NCI-H1048 (cell line): ENCODE measurements around the gene ADAM17.

ENCODE experiments used
- DNase-seq: peaks from one replicate; lab custom pipeline; 2025; lab: John Stamatoyannopoulos, UW

ADAM17 gene

DNA sequence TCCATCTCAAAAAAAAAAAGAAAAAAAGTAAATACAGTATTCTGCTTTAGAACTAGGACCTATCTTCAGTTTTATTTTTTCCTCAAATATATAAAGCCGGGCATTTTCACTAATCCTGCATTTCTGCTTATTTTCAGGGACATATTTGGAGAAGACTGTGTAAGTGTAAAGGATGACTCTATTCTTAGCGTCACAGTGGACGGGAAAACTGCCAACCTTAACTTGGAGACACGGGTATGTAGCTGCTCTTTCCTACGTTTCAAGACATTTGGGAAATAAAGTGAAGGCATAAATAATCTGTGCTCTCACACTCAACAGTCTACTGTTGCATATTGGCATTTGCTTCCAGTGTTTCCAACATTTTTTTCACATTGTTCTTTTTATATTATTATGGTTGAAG is 84.4 kb downstream of the ADAM17 start:
- DNase-seq = no peak

DNA sequence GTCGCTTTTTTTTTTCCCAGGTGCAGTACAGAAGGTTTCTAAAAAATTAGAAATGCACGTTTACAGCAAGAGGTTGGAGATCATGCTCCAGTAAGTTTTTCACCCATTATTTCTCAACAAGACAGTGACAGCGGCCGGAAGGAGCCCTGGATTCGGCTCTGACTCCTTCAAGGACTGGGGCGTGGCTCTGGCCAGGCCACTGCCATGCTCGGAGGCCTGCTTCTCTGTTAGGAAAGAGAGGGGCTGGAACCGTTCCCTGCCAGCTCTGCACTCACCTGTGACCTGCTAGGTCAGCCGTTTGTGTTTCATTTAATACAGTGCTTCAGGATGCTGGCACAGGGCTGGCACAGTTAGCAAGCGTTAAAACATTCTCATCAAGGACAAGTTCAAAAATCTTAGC is 87.9 kb downstream of the ADAM17 start:
- no peak for DNase-seq

DNA sequence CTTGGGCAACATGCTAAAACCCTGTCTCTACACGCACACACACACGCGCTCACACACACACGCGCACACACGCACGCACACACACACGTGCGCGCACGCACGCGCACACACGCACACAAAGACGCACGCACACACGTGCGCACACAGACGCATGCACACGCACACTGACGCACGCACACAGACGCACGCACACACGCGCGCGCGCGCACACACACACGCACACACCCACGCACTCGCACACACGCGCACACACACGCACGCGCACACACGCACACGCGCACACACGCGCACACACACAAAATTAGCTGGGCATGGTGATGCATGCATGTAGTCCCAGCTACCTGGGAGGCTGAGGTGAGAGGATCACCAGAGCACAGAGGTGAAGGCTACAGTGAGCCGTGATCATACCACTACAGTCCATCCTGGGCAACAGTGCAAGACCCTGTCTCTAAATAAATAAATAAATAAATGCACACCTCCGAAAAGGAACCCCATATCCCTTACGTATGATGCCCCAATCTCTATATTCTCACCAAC is 89.4 kb downstream of the ADAM17 start:
- no peak for DNase-seq

DNA sequence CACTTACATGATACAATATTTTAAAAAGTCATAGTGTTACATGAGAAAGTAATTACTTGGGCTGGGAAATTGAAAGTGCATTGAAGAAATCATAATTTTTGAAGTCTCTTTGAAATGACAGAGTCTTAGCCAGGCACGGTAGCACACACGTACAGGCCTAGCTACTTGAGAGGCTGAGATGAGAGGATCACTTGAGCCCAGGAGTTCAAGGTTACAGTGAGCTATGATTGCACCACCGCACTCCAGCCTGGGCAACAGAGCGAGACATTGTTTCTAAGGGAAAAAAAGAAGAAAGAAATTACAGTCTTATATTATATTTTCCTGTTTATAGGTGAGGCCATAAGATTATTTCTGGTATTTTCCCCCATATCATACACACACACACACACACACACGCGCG is 90.5 kb downstream of the ADAM17 start:
- no peak for DNase-seq

- DNase-seq = no peak
These were observed 92.0 kb downstream of the ADAM17 start for GRCh38 chr2:9463698-9464034.

DNA sequence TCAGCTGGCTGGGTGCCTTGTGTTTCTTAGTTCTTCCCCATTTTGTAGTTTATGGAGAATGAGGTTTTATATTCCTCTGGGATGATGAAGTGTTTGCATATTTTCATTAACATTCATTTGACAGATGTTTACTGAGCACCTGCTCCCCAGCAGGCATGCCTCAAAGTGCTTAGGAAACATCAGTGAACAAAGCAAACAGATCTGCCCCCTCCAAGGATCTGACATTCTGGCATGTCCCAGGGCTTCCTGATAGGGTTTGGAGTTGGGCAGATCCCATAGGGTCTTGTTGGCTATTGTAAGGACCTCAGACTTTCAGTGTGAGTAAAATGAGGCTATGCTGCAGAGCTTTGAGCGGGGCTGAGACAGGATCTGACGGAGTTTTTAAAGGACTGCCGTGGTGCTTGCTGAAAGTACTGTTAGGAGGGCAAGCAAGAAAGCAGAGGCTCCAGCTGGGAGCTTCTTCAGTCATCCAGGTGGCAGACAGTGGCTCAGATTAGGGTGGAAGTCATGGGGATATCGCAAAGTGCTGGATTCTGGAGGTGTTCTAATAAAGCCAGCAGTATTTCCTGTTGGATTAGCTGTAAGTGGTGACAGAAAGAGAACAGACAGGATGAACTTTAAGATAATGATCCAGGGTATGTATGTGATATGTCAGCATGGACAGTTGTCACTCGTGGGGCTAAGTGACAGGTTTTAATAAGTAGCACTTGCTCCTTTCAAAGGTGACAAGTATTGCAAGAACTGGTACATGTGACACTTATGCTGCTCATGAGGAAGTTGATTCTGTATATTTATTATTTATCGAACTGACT is 92.5 kb downstream of the ADAM17 start:
- DNase-seq = no peak

DNA sequence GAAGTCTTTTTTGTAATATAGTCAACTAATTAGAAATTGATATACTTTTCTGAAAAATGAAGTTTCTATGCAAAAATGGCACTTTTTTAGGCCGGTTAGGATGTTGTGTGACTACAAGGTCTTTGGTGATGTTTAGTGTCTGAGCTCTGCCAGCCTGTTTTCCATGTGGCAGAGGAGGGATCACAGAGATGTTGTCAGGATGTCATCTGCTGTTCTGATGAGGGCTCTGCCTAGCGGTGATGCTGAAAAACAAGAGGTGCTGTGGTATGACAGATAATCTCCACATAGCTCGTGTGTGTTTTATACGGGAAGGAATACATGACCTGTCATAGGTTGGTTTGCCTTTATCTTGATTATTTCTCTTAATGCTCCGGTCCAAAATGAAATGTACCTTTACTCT is 93.3 kb downstream of the ADAM17 start:
- no peak for DNase-seq

DNA sequence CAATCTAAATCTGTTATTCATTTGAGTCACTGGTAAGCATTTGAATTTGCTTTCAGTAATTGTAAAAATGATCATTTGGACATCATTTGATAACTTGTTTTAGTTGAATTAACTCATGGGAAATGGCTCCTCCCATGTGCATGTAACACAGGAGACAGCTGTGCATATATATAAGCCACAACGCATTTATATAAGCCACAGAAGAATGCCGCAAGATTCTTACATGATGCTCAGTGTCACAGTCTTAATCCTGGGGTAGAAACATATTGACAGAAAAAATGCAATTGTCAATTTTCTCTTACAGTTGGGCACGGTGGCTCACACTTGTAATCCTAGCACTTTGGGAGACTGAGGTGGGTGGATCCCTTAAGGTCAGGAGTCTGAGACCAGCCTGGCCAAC is 94.6 kb downstream of the ADAM17 start:
- no peak for DNase-seq

DNA sequence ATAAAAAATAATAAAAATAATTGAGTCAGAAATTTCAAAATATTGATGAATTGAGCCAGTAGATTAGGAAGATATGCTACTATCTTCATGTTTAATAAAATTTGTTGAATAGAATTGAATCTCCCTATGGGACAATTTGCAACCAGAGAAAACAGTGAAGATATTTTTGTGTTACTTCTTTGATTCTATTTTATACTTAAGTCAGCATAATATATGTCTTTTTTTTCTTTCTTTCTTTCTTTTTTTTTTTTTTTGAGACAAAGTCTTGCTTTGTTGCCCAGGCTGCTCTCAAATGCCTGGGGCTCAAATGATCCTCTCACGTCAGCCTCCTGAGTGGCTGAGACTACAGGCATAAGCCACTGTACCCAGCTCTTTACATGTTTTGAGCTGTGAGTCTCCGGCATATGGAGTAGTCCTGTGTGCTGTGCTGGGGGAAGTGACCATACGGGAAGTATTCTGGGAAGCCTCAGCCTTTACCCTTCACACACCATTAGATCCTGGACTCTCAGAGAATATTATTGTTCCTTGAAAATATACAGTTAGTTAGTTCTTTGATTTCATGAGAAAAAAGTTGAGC is 95.1 kb downstream of the ADAM17 start:
- DNase-seq = no peak

- no peak for DNase-seq
These were observed 104.4 kb downstream of the ADAM17 start for GRCh38 chr2:9451231-9451630.

DNA sequence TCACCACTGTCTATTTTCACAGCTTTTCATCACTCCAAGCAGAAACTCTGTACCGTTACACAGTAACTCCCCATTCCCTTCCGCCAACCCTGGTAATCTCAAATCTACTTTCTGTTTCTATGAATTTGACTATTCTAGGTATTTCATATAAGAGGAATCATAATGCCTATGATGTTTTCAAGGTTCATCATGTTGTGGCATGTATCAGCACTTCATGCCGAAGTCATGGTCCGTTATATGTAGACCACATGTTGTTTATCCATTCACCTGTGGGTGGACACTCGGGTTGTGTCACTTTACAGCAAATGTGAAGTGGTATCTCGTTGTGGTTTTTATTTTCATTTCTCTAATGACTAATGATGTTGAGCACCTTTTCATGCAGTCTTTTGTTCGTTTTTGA is 110.5 kb downstream of the ADAM17 start:
- DNase-seq = no peak

DNA sequence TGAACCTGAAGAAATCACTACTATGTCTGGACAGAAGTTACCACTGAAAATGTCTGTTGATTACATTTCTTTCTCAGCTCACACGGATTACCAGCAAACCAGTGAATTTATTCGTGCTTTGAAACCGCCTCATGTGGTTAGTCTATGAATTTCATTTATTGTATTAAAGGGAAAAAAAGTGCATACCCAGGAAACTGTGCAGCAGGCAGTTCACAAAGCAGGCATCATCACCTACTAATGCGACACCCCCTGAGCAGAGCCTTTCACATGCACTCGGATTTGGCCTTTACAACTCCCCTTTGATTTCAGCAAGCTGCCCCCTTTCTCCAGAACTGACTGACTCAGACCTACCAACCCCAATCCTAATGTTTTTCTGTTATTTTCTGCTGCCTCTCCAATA is 112.1 kb downstream of the ADAM17 start:
- DNase-seq = no peak

DNA sequence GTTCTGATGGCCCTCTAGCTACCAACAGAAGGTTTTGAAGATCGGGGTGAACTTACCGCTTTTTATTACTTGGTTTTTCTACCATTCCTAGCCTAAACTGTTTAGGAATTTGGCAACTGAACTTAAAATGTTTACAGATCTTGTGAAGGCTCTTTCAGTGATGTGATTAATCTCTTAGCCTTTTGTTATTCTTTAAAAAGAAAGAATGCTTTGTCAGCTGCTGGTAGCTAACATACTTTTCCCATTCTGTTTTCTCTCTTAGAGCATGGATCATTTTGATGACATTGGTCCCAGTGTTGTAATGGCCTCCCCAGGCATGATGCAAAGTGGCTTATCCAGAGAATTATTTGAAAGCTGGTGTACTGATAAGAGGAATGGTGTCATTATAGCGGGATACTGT is 114.1 kb downstream of the ADAM17 start:
- no peak for DNase-seq

DNA sequence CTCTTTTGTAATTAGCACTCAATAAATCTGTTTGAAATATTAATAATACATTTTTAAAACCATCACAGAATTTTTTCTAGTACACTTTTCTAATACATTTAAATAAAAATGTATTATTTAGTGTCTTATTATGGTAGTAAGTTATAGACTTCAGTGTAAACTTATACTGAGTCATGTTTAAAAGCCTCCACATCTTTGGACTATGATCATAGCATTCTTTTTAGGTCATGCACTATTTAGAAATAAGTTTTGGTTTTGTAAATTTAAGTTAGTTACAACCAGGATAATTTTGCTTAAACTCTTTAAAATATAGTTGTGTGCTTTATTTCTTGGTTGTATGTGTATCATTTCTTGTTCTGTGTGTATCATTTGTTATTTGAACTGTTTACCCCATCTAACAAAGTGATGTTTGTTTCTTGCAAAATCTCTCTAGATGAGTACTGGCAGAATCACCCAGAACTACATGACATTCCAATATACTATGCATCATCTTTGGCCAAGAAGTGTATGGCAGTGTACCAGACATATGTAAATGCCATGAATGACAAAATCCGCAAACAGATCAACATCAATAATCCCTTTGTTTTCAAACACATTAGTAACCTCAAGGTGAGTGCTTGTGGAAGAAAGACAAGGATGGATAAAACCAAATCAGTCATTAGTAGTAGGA is 115.4 kb downstream of the ADAM17 start:
- DNase-seq = no peak

- no peak for DNase-seq
These were observed 116.1 kb downstream of the ADAM17 start for GRCh38 chr2:9439536-9439935.
